Adrenal gland (tissue), 12 donors: ENCODE results near the gene TNFAIP3. TPM values are rescaled to one million over a fixed set of nuclear protein-coding genes. Genes with fewer than 3 reads are reported as not detected.
"Not testable (repeated sequence)": the region's sequence is repeated elsewhere in the genome, so short reads cannot be mapped to it uniquely, and the experiment has no call there.

Experiments
- DNase-seq, 7 donors: peaks; one replicate each; pipeline ENCODE4 v3.0.0-alpha.2; 2019 to 2020
- H3K27ac ChIP-seq, 5 donors: fragments of 200-600 bp; sonication (generic) in 4 of 5; 1 replicate in 3 of 5; 2 replicates in 2 of 5; pipeline versions ENCODE4 v1.5.1 to v1.8.0; 2016 to 2020; ENCODE audit warnings: mild to moderate bottlenecking in 1 of 5
- H3K27me3 ChIP-seq: fragments of 200-600 bp; 2 replicates; pipeline ENCODE4 v1.8.0; 2021
- H3K36me3 ChIP-seq, 2 donors: fragments of 200-600 bp; replicated peaks in 1 of 2; 1 replicate in 1 of 2; 2 replicates in 1 of 2; pipeline versions ENCODE4 v1.5.1 to v1.8.0; 2018 to 2022
- H3K4me1 ChIP-seq, 2 donors: fragments of 200-600 bp; replicated peaks in 1 of 2; 1 replicate in 1 of 2; 2 replicates in 1 of 2; pipeline versions ENCODE4 v1.5.1 to v1.8.0; 2018 to 2021
- H3K4me3 ChIP-seq, 4 donors: fragments of 200-600 bp; sonication (generic) in 3 of 4; one replicate each; pipeline ENCODE4 v1.5.1; 2016 to 2018
- H3K9me3 ChIP-seq, 3 donors: fragments of 200-600 bp; sonication (generic) in 1 of 3; replicated peaks in 1 of 3; 1 replicate in 2 of 3; 2 replicates in 1 of 3; pipeline versions ENCODE4 v1.5.1 to v1.8.0; 2016 to 2021
- POLR2A ChIP-seq, 2 donors: fragments of 450-650 bp; IDR thresholded peaks; one replicate each; pipeline ENCODE4 v1.6.1; 2017; ENCODE audit warnings: antibody characterized with exemption in 2 of 2, mild to moderate bottlenecking in 2 of 2, moderate library complexity in 1 of 2
- whole genome bisulfite sequencing, 4 donors: extraction: QIAGEN DNeasy Blood & Tissue Kit in 2 of 4; methylation state at CpG; one replicate each; pipeline versions ENCODE4 v1.1.5 to v1.1.7; 2013 to 2017; 5-methylcytosine and 5-hydroxymethylcytosine counted together
- intact Hi-C, 2 donors: fragments of 100-400 bp; cut with DNase I; formaldehyde crosslinking; loops; one replicate each; pipeline versions ENCODE4 v1.14.1 to v1.15.0; 2022 to 2023
- polyA plus RNA-seq, 3 donors: library from polyadenylated mRNA; stranded (reverse); fragments of 200-250 nt in 2 of 3; fragments of 350-450 nt in 1 of 3; fragmentation: Illumina TruSeq in 1 of 3; extraction: RNeasy Lipid Tissue Mini Kit (QIAGEN cat#74804) in 1 of 3; gene quantifications; one replicate each; pipeline ENCODE4 v1.2.3, GENCODE V29; 2013 to 2014
- total RNA-seq, 9 donors: library from RNA; depleted of rRNA in 4 of 9; stranded (reverse); fragments of >200 nt in 4 of 9; fragments of 120-200 nt in 1 of 9; fragmentation: NEBNext Ultra II Directional in 1 of 9; extraction: Animal tissue kit (Norgen Biotek cat#: 25700) in 1 of 9; gene quantifications; one replicate each; pipeline versions ENCODE4 v1.1.0 to v1.2.4, GENCODE V29; 2013 to 2023
- TF ChIP-seq, protein P1 (sequence below), 6 experiments: fragments of 450-650 bp in 4 of 6; fragments of 200-600 bp in 2 of 6; sonication (generic) in 1 of 6; IDR thresholded peaks; 1 replicate in 5 of 6; 2 replicates in 1 of 6; pipeline versions ENCODE4 v1.5.1 to v1.8.0; 2016 to 2021; ENCODE audit warnings: antibody characterized with exemption in 6 of 6, mild to moderate bottlenecking in 2 of 6, moderate library complexity in 1 of 6
- donor health status: healthy with polysubstance abuse.
- donor health status: Bipolar disorder and iron deficiency.
- donor health status: DM: yes; HTN: yes; CAD: no.
- donor health status: DM: no; HTN: no; CAD: no.
- donor health status: DM: no; HTN: no; CAD: no.
- donor health status: DM: yes; HTN: yes; CAD: no.

The TNFAIP3 gene
- total and polyA plus RNA-seq, 12 donors: 5.0 to 29.7 (median 15.2) TPM

- 76 to 90% (median 80%) methylated on average over 3 of the region's 3 CpGs for WGBS, 4 donors
These were observed 26.1 kb downstream of the TNFAIP3 start for GRCh38 chr6:137893181-137893580.

GRCh38 chr6:137893726-137894125 lies 26.7 kb downstream of the TNFAIP3 start:
- Histone ChIP-seq H3K36me3 (no peaks in the 10 kb centered on the region), H3K4me1 (no peaks in the 10 kb centered on the region), H3K9me3 (no peaks in the 10 kb centered on the region), H3K27ac (no peak overlapping the region), H3K4me3 (no peak overlapping the region), H3K27me3 (no peaks in the 10 kb centered on the region)
- DNase-seq: no peak
- 83 to 90% (median 87%) methylated on average over 2 of the region's 2 CpGs for WGBS, 4 donors
- no peak for TF ChIP-seq POLR2A (IDR thresholded peaks at IDR 0.05)
- intact Hi-C loops: no loop called here

More at GRCh38 chr6:137893181-137893580, 26.1 kb downstream of the TNFAIP3 start:
- no peaks in the 10 kb centered on the region for H3K27me3 ChIP-seq
- no peak overlapping the region for H3K4me3 ChIP-seq
- intact Hi-C loops: no loop called here
- TF ChIP-seq POLR2A (IDR thresholded peaks at IDR 0.05): no peak
- TF ChIP-seq, protein P1, sequence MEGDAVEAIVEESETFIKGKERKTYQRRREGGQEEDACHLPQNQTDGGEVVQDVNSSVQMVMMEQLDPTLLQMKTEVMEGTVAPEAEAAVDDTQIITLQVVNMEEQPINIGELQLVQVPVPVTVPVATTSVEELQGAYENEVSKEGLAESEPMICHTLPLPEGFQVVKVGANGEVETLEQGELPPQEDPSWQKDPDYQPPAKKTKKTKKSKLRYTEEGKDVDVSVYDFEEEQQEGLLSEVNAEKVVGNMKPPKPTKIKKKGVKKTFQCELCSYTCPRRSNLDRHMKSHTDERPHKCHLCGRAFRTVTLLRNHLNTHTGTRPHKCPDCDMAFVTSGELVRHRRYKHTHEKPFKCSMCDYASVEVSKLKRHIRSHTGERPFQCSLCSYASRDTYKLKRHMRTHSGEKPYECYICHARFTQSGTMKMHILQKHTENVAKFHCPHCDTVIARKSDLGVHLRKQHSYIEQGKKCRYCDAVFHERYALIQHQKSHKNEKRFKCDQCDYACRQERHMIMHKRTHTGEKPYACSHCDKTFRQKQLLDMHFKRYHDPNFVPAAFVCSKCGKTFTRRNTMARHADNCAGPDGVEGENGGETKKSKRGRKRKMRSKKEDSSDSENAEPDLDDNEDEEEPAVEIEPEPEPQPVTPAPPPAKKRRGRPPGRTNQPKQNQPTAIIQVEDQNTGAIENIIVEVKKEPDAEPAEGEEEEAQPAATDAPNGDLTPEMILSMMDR (IDR thresholded peaks at IDR 0.05): no peak
- DNase-seq: no peak
- no peaks in the 10 kb centered on the region for H3K4me1 ChIP-seq
- H3K36me3 ChIP-seq: no peaks in the 10 kb centered on the region
- H3K9me3 ChIP-seq: no peaks in the 10 kb centered on the region
- H3K27ac ChIP-seq: no peak overlapping the region

GRCh38 chr6:137894378-137894777 lies 27.3 kb downstream of the TNFAIP3 start:
- H3K27ac ChIP-seq, DNase-seq, H3K4me3 ChIP-seq, H3K9me3 ChIP-seq, H3K27me3 ChIP-seq, intact Hi-C loops, H3K4me1 ChIP-seq, H3K36me3 ChIP-seq: not testable (repeated sequence)
- WGBS, 4 donors: 62 to 83% (median 73%) methylated on average over 8 of the region's 8 CpGs

DNA sequence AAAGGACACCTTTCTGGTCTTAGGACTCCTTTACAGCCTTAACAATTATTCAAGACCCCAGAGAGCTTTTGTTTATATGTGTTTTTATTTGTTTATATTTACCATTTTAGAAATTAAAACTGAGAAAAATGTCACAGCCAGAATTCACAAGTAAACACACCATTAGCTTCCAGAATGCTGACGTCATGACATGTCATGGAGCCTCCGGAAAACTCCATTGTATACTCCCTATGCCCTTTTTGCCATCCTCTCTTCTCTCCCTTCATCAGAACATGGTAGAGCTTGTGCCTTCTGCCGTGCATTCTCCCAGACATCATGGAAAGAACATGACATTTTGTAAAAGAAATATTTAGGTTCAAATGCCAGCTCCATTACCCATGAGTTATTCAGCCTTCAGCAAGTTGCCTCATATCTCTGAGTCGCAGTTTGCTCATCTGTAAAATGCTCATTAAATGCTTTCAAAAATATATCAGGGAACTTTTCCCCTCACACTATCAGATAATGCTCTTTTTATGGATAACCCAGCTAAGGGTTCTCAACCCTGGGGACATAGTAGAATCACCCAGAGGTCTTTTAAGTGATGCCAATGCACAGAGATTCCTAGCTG lies 27.8 kb downstream of the TNFAIP3 start:
- DNase-seq: no peak
- Histone ChIP-seq H3K36me3 (no peaks in the 10 kb centered on the region), H3K27me3 (no peaks in the 10 kb centered on the region), H3K27ac (no peak overlapping the region), H3K9me3 (no peaks in the 10 kb centered on the region), H3K4me3 (no peak overlapping the region), H3K4me1 (no peaks in the 10 kb centered on the region)
- 66 to 78% (median 72%) methylated on average over 4 of the region's 4 CpGs for WGBS, 4 donors
- TF ChIP-seq, protein P1 (IDR thresholded peaks at IDR 0.05): no peak
- no peak for TF ChIP-seq POLR2A (IDR thresholded peaks at IDR 0.05)
- intact Hi-C loops: no loop called here

DNA sequence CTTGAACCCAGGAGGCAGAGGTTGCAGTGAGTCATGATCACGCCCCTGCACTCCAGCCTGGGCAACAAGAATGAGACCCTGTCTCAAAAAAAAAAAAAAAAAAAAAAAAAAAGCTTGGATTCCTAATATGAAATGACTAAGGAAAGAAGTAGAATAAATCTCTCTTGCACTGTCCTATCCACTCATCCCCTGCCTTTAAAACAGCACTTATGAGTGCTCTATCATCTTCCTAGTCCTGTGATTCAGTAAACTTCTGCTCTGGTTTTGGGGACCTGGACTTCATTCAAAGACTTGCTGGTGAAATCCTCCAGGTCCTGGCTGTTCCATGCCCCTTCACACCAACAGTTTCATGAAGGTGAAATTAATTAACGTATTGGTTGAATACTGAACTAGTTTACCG lies 29.6 kb downstream of the TNFAIP3 start:
- Histone ChIP-seq H3K36me3 (no peaks in the 10 kb centered on the region), H3K4me1 (no peaks in the 10 kb centered on the region), H3K9me3 (no peaks in the 10 kb centered on the region), H3K27ac (no peak overlapping the region), H3K27me3 (no peaks in the 10 kb centered on the region), H3K4me3 (no peak overlapping the region)
- 90 to 96% (median 93%) methylated on average over 3 of the region's 3 CpGs for WGBS, 4 donors
- intact Hi-C loops: no loop called here
- TF ChIP-seq, protein P1 (IDR thresholded peaks at IDR 0.05): no peak
- no peak for TF ChIP-seq POLR2A (IDR thresholded peaks at IDR 0.05)
- no peak for DNase-seq
